ENCODE measurements around the gene C2CD4C. TPM values are rescaled to one million over a fixed set of nuclear protein-coding genes. Genes with fewer than 3 reads are reported as not detected.

C2CD4C gene
- total RNA-seq, 1 experiment from 2014 or later = 7.1 TPM

DNA sequence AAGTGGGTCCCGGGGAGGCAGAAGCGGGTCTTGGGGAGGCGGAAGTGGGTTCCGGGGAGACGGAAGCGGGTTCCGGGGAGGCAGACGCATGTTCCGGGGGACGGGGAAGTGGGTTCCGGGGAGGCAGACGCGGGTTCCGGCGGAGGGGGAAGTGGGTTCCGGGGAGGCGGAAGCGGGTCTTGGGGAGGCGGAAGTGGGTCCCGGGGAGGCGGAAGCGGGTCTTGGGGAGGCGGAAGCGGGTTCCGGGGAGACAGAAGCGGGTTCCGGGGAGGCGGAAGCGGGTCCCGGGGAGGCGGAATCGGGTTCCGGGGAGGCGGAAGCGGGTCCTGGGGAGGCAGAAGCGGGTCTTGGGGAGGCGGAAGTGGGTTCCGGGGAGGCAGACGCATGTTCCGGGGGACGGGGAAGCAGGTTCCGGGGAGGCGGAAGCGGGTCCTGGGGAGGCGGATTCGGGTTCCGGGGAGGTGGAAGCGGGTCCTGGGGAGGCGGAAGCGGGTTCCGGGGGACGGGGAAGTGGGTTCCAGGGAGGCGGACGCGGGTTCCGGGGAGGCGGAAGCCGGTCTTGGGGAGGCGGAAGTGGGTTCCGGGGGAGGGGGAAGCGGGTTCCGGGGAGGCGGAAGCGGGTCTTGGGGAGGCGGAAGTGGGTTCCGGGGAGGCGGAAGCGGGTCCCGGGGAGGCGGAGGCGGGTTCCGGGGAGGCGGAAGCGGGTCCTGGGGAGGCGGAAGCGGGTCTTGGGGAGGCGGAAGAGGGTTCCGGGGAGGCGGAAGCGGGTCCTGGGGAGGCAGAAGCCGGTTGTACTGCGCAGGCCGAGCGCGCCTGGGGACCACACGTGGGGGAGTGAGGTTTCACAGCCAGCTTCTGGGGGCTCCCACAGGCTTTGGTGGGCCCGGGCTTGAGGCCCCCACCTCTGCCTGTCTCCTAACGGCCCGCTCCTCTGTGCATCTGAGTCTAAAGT, 49.4 kb upstream of the C2CD4C start:
- POLR2A ChIA-PET = no interaction called here
- no peak overlapping the region for H3K27ac ChIP-seq (ENCODE audit: low read depth, low read length)
- no peak for ATAC-seq
- DNase-seq (ENCODE audit: low read depth, low spot score) = no peak
- H3K4me1 ChIP-seq (ENCODE audit: control insufficient read depth in 1 of 2, insufficient read depth in 2 of 2, low read length in 2 of 2) = peaks cover 7 to 24% of the 10 kb centered on the region in 2 experiments; a peak in 3 of 4 replicates
- intact Hi-C loops (cut with micrococcal nuclease) = no loop called here
- no peak overlapping the region for H2AFZ ChIP-seq (ENCODE audit: low read depth, low read length, poor library complexity, severe bottlenecking)
- H3K9ac ChIP-seq (ENCODE audit: low read length) = no peak overlapping the region
- no peak overlapping the region for H3K4me2 ChIP-seq (ENCODE audit: low read length)
- H3K36me3 ChIP-seq (ENCODE audit: control insufficient read depth in 1 of 2, insufficient read depth in 2 of 2, low read length in 2 of 2) = no peaks in the 10 kb centered on the region
- no peak for TF ChIP-seq POLR2AphosphoS5 (IDR thresholded peaks at IDR 0.05; ENCODE audit: low read depth, low read length)
- TF ChIP-seq ELF1 (IDR thresholded peaks at IDR 0.05; ENCODE audit: borderline replicate concordance, low read depth) = no peak
- no peak for TF ChIP-seq YY1 (IDR thresholded peaks at IDR 0.05; ENCODE audit: extremely low read depth, insufficient replicate concordance, low read depth, low read length)
- TF ChIP-seq ZFX (IDR thresholded peaks at IDR 0.05) = no peak
- no peak for TF ChIP-seq POLR2A (IDR thresholded peaks at IDR 0.05; ENCODE audit: borderline replicate concordance, extremely low read depth, insufficient read depth, insufficient read length)
- TF ChIP-seq CEBPB (IDR thresholded peaks at IDR 0.05; ENCODE audit: low read depth) = no peak
- TF ChIP-seq, protein P1, sequence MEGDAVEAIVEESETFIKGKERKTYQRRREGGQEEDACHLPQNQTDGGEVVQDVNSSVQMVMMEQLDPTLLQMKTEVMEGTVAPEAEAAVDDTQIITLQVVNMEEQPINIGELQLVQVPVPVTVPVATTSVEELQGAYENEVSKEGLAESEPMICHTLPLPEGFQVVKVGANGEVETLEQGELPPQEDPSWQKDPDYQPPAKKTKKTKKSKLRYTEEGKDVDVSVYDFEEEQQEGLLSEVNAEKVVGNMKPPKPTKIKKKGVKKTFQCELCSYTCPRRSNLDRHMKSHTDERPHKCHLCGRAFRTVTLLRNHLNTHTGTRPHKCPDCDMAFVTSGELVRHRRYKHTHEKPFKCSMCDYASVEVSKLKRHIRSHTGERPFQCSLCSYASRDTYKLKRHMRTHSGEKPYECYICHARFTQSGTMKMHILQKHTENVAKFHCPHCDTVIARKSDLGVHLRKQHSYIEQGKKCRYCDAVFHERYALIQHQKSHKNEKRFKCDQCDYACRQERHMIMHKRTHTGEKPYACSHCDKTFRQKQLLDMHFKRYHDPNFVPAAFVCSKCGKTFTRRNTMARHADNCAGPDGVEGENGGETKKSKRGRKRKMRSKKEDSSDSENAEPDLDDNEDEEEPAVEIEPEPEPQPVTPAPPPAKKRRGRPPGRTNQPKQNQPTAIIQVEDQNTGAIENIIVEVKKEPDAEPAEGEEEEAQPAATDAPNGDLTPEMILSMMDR (IDR thresholded peaks at IDR 0.05 in 2 of 3, conservative IDR thresholded peaks at IDR 0.05 in 1 of 3; ENCODE audit: borderline replicate concordance in 1 of 3, insufficient read depth in 1 of 3, low read depth in 2 of 3, low read length in 2 of 3) = no peak
- TF ChIP-seq SRF (IDR thresholded peaks at IDR 0.05; ENCODE audit: low read depth) = no peak
- TF ChIP-seq EZH2 (IDR thresholded peaks at IDR 0.05) = no peak
- TF ChIP-seq, protein P2, sequence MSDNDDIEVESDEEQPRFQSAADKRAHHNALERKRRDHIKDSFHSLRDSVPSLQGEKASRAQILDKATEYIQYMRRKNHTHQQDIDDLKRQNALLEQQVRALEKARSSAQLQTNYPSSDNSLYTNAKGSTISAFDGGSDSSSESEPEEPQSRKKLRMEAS (IDR thresholded peaks at IDR 0.05) = no peak
- no peaks in the 10 kb centered on the region for H4K20me1 ChIP-seq (ENCODE audit: insufficient read depth)
- H3K79me2 ChIP-seq (ENCODE audit: insufficient read depth, low read length) = no peaks in the 10 kb centered on the region
- H3K4me3 ChIP-seq (replicated peaks in 1 of 2; ENCODE audit: low read depth in 1 of 2, low read length in 2 of 2) = no peak overlapping the region
- CTCF ChIA-PET = no interaction called here
- H3K27me3 ChIP-seq (ENCODE audit: insufficient read depth, low read length) = no peaks in the 10 kb centered on the region
- no peaks in the 10 kb centered on the region for H3K9me2 ChIP-seq (ENCODE audit: insufficient read depth)
- no peaks in the 10 kb centered on the region for H3K9me3 ChIP-seq (ENCODE audit: control insufficient read depth in 1 of 2, insufficient read depth in 1 of 2, low read depth in 1 of 2, low read length in 2 of 2)
- RAD21 ChIA-PET (ENCODE audit: low non-redundant PET in 1 of 2, low total read pairs in 2 of 2, uncharacterized antibody in 2 of 2, unreplicated experiment in 2 of 2) = no interaction called here
- BruUV-seq (replicated peaks) = no TSS peak

All from HCT116 (cell line).